Measurements from ENCODE around the gene MYH7.
"Not testable (repeated sequence)": the region's sequence is repeated elsewhere in the genome, so short reads cannot be mapped to it uniquely, and the experiment has no call there.

Gene MYH7

GRCh38 chr14:23430016-23430722, 5.3 kb downstream of the MYH7 start:
- no peak for DNase-seq

- DNase-seq: no peak
These were observed 6.6 kb downstream of the MYH7 start for GRCh38 chr14:23428686-23429495.

- DNase-seq: not testable (repeated sequence)
These were observed 9.7 kb downstream of the MYH7 start for GRCh38 chr14:23425798-23426197.

GRCh38 chr14:23425169-23425568, 10.3 kb downstream of the MYH7 start:
- DNase-seq: no peak

GRCh38 chr14:23423657-23424056, 11.8 kb downstream of the MYH7 start:
- DNase-seq: no peak

- no peak for DNase-seq
These were observed 13.9 kb downstream of the MYH7 start for GRCh38 chr14:23421594-23421993.

- not testable (repeated sequence) for DNase-seq
These were observed 15.8 kb downstream of the MYH7 start for GRCh38 chr14:23419646-23420045.

GRCh38 chr14:23418021-23418420, 17.4 kb downstream of the MYH7 start:
- DNase-seq: no peak

- not testable (repeated sequence) for DNase-seq
These were observed 18.2 kb downstream of the MYH7 start for GRCh38 chr14:23417269-23417668.

GRCh38 chr14:23416801-23417200, 18.7 kb downstream of the MYH7 start:
- no peak for DNase-seq

GRCh38 chr14:23415821-23416778, 19.4 kb downstream of the MYH7 start:
- no peak for DNase-seq

GRCh38 chr14:23414906-23415820, 20.3 kb downstream of the MYH7 start:
- DNase-seq: no peak

GRCh38 chr14:23414254-23414653, 21.2 kb downstream of the MYH7 start:
- DNase-seq: no peak

- DNase-seq: no peak
These were observed 21.8 kb downstream of the MYH7 start for GRCh38 chr14:23413681-23414080.

- no peak for DNase-seq
These were observed 23.6 kb downstream of the MYH7 start for GRCh38 chr14:23411563-23412525.

GRCh38 chr14:23409966-23410635, 25.4 kb downstream of the MYH7 start:
- no peak for DNase-seq

- DNase-seq: no peak
These were observed 26.0 kb downstream of the MYH7 start for GRCh38 chr14:23409475-23409874.

- no peak for DNase-seq
These were observed 27.2 kb downstream of the MYH7 start for GRCh38 chr14:23408307-23408630.

- no peak for DNase-seq
These were observed 27.7 kb downstream of the MYH7 start, which contains the start of gene MYH6 for GRCh38 chr14:23407516-23408306. Gene MYH6, minus strand, starts transcription at chr14:23408273. Its CDS starts 1,050 bp downstream, at chr14:23407223.
